ENCODE measurements around the gene ADAMTS8. TPM values are rescaled to one million over a fixed set of nuclear protein-coding genes. Genes with fewer than 3 reads are reported as not detected.

The ADAMTS8 gene
- polyA plus RNA-seq, 2 donors: 2.2 to 3.1 TPM

- no peaks in the 10 kb centered on the region for H3K4me1 ChIP-seq (ENCODE audit: control insufficient read depth in 2 of 2, insufficient read depth in 2 of 2, low read length in 1 of 2)
- 87 to 91% methylated on average over 4 of the region's 4 CpGs for WGBS, 2 donors
- H3K27ac ChIP-seq (ENCODE audit: low read depth in 2 of 2, low read length in 1 of 2): no peak overlapping the region
- H3K36me3 ChIP-seq (ENCODE audit: control insufficient read depth in 2 of 2, insufficient read depth in 2 of 2, low read length in 1 of 2): no peaks in the 10 kb centered on the region
- no peak overlapping the region for H3K4me3 ChIP-seq (ENCODE audit: low read depth in 1 of 2, low read length in 2 of 2)
- H3K27me3 ChIP-seq (ENCODE audit: control insufficient read depth in 1 of 2, insufficient read depth in 2 of 2, low read length in 2 of 2): no peaks in the 10 kb centered on the region
- H3K9me3 ChIP-seq (ENCODE audit: control insufficient read depth in 2 of 2, insufficient read depth in 1 of 2, low read depth in 1 of 2, low read length in 1 of 2): no peaks in the 10 kb centered on the region
These were observed 58.7 kb downstream of the ADAMTS8 start for GRCh38 chr11:130369713-130370112.

DNA sequence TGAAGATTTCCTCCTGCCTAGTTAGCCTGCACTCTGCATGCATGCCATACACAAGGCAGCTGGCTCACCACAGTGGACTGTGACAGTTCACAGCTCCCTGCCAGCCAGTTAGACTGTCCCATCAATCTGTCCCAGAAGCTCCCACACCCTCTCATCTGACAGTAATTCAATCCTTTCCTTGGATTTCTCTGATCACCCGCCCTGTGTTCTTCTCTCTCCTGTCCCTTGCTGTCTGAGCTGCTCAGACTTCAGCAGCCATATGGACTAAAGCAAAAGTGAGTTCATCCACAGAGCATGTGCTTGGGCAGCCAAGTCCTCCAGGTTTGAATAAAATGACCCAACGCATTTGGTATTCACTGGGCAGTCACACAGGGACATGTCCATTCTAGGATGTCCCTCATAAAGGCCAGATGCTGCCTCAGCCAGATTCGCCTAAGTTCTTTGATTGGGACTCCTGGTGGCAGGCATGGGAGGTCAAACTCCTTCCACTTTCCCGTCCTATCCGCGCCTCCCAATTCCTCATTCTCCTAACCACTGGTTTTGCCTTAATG lies 59.2 kb downstream of the ADAMTS8 start:
- no peaks in the 10 kb centered on the region for H3K36me3 ChIP-seq (ENCODE audit: control insufficient read depth in 2 of 2, insufficient read depth in 2 of 2, low read length in 1 of 2)
- no peaks in the 10 kb centered on the region for H3K27me3 ChIP-seq (ENCODE audit: control insufficient read depth in 1 of 2, insufficient read depth in 2 of 2, low read length in 2 of 2)
- WGBS, 2 donors: 79 to 83% methylated on average over 6 of the region's 6 CpGs
- no peak overlapping the region for H3K27ac ChIP-seq (ENCODE audit: low read depth in 2 of 2, low read length in 1 of 2)
- no peaks in the 10 kb centered on the region for H3K4me1 ChIP-seq (ENCODE audit: control insufficient read depth in 2 of 2, insufficient read depth in 2 of 2, low read length in 1 of 2)
- no peak overlapping the region for H3K4me3 ChIP-seq (ENCODE audit: low read depth in 1 of 2, low read length in 2 of 2)
- no peaks in the 10 kb centered on the region for H3K9me3 ChIP-seq (ENCODE audit: control insufficient read depth in 2 of 2, insufficient read depth in 1 of 2, low read depth in 1 of 2, low read length in 1 of 2)

DNA sequence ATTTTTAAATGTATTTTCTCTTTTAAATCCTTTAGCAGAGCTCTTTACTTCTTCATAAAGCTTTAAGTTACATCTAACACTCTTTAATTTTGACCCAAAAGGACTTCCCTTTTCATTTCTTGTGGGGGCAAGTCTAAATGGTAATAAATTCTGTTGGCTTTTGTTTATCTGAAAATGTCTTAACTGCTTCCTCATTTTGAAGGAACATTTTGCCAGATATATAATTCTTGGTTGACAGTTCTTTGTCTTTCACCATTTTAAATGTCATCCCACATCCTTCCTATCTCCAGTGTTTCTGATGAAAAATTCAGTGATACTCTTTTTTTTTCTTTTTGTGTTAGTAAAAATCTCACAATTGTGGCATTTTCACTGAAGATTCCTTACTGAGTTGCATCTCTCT lies 69.0 kb downstream of the ADAMTS8 start:
- Histone ChIP-seq H3K27me3 (ENCODE audit: control insufficient read depth in 1 of 2, insufficient read depth in 2 of 2, low read length in 2 of 2) (no peaks in the 10 kb centered on the region), H3K4me3 (ENCODE audit: low read depth in 1 of 2, low read length in 2 of 2) (no peak overlapping the region), H3K27ac (ENCODE audit: low read depth in 2 of 2, low read length in 1 of 2) (no peak overlapping the region), H3K36me3 (ENCODE audit: control insufficient read depth in 2 of 2, insufficient read depth in 2 of 2, low read length in 1 of 2) (no peaks in the 10 kb centered on the region), H3K4me1 (ENCODE audit: control insufficient read depth in 2 of 2, insufficient read depth in 2 of 2, low read length in 1 of 2) (no peaks in the 10 kb centered on the region), H3K9me3 (ENCODE audit: control insufficient read depth in 2 of 2, insufficient read depth in 1 of 2, low read depth in 1 of 2, low read length in 1 of 2) (no peaks in the 10 kb centered on the region)

GRCh38 chr11:130358398-130358797 lies 70.0 kb downstream of the ADAMTS8 start:
- Histone ChIP-seq H3K9me3 (ENCODE audit: control insufficient read depth in 2 of 2, insufficient read depth in 1 of 2, low read depth in 1 of 2, low read length in 1 of 2) (no peaks in the 10 kb centered on the region), H3K27me3 (ENCODE audit: control insufficient read depth in 1 of 2, insufficient read depth in 2 of 2, low read length in 2 of 2) (no peaks in the 10 kb centered on the region), H3K27ac (ENCODE audit: low read depth in 2 of 2, low read length in 1 of 2) (no peak overlapping the region), H3K36me3 (ENCODE audit: control insufficient read depth in 2 of 2, insufficient read depth in 2 of 2, low read length in 1 of 2) (no peaks in the 10 kb centered on the region), H3K4me1 (ENCODE audit: control insufficient read depth in 2 of 2, insufficient read depth in 2 of 2, low read length in 1 of 2) (no peaks in the 10 kb centered on the region), H3K4me3 (ENCODE audit: low read depth in 1 of 2, low read length in 2 of 2) (no peak overlapping the region)

Other genes starting within 250 kb of the ADAMTS8 start
- 1 to 10 TPM; 6.7 to 7.2 TPM for gene ZBTB44, start 113.7 kb downstream of the ADAMTS8 start, polyA plus RNA-seq
- under 1 TPM; 0.53 to 0.61 TPM for gene ADAMTS15, start 20.0 kb upstream of the ADAMTS8 start, polyA plus RNA-seq